ENCODE results near the gene GRIK5. TPM values are rescaled to one million over a fixed set of nuclear protein-coding genes. Genes with fewer than 3 reads are reported as not detected.

Gene GRIK5
- total RNA-seq, 1 experiment from 2014 or later, result 0.61 TPM

- intact Hi-C loops (cut with micrococcal nuclease; ENCODE audit: unreplicated experiment), result no loop called here
- no TSS peak for BruUV-seq (replicated peaks)
- Mint-ChIP-seq H3K27me3 (ENCODE audit: unreplicated experiment) (peaks cover 32% of the 10 kb centered on the region), H3K27ac (ENCODE audit: unreplicated experiment) (no peak overlapping the region), H3K4me1 (ENCODE audit: low read depth, unreplicated experiment) (peaks cover 19% of the 10 kb centered on the region), H3K36me3 (ENCODE audit: insufficient read depth, unreplicated experiment) (no peaks in the 10 kb centered on the region), H3K4me3 (ENCODE audit: low read depth, unreplicated experiment) (no peak overlapping the region), H3K9me3 (ENCODE audit: low read depth, unreplicated experiment) (no peaks in the 10 kb centered on the region)
- no peak for TF ChIP-seq CTCF (IDR thresholded peaks at IDR 0.05; ENCODE audit: unreplicated experiment)
- no peak for DNase-seq
- CTCF ChIA-PET, result no interaction called here
These were observed 15.8 kb downstream of the GRIK5 start for GRCh38 chr19:42054205-42054604.

DNA sequence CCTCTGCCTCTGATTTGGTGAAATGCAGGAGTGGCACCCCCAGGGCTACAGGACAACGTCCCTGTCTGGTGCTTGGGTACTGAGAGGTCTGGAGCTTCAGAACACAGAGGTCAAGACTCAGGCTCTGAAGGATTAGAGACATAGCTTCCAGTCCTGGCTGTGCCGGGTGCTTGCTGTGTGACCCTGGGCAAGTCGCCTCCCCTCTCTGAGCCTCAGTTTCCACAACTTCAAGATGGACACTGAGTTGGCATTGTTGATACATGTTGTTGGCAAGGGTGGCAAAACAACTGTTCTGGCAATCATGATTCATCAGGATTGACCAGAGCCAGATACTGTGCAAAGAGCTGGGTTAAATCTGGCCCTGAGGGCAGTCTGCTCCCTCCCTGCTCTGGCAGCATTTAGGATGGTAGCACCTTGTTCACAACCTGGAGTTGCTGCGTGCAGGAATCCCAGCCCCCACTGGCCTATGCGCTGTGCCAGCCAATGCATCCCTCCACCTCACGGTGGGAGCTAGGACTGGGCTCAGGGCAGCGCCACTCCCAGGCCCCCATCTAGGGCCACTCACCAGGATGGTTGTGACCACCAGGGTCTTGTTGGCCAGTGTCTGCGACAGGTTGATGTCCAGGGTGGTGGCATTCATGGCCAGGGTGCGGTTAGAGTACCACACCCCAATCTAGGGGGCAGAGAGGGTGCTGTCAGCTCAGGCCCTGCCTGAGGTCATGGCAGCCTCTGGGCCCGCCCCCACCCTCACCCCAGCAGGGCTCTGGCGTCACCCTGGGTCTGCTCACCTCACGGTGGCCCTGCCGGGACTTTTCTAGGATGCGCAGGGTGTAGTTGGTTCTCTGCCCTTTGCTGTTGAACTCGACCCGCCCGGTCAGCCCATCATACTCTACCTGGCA, 16.7 kb downstream of the GRIK5 start:
- H3K4me3 Mint-ChIP-seq (ENCODE audit: low read depth, unreplicated experiment), result no peak overlapping the region
- BruUV-seq (replicated peaks), result no TSS peak

DNA sequence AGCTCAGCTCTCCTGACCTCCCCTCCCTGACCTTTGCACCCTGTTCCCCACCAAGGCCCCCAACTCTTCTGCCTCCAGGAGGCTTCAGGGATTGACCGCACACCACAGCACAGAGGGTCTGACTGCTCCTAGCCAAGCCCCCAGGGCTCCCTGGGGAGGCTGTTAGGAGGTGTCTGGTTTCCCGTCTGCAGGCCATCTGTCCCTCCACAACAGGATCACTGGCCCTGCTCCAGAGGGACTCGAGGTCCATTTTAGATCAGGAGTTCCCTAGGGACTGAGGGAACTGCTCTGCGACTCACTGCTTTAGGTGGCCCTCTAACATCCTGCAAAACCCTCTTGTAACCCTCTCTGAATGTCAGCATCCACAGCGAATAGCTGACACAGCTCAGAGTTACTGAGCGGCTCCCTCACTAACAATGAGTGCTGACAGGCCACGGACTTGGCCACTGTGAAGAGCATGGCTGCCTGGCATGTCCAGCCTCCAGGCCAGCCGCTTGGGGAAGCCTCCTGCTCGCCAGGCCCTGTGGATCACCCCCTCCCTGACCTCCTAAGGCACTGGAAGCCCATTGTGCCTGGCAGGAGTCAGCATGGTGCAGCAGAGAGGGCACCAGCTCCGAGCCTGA, 17.7 kb downstream of the GRIK5 start:
- Mint-ChIP-seq H3K4me3 (ENCODE audit: low read depth, unreplicated experiment) (no peak overlapping the region), H3K27ac (ENCODE audit: unreplicated experiment) (no peak overlapping the region), H3K36me3 (ENCODE audit: insufficient read depth, unreplicated experiment) (no peaks in the 10 kb centered on the region), H3K27me3 (ENCODE audit: unreplicated experiment) (peaks cover 31% of the 10 kb centered on the region), H3K9me3 (ENCODE audit: low read depth, unreplicated experiment) (no peaks in the 10 kb centered on the region), H3K4me1 (ENCODE audit: low read depth, unreplicated experiment) (peaks cover 24% of the 10 kb centered on the region)
- CTCF ChIA-PET, result interaction anchor here (1.1 to 2.1 kb wide), 3 partner anchors 10 to 29 kb away, joined by 3 to 10 read pairs (median 4); no protein-coding TSS in a partner anchor
- DNase-seq, result no peak
- no peak for TF ChIP-seq CTCF (IDR thresholded peaks at IDR 0.05; ENCODE audit: unreplicated experiment)
- no TSS peak for BruUV-seq (replicated peaks)
- intact Hi-C loops (cut with micrococcal nuclease; ENCODE audit: unreplicated experiment), result no loop called here

More for the DNA sequence above, 16.7 kb downstream of the GRIK5 start:
- TF ChIP-seq CTCF (IDR thresholded peaks at IDR 0.05; ENCODE audit: unreplicated experiment), result no peak
- Mint-ChIP-seq H3K9me3 (ENCODE audit: low read depth, unreplicated experiment) (no peaks in the 10 kb centered on the region), H3K27ac (ENCODE audit: unreplicated experiment) (no peak overlapping the region), H3K4me1 (ENCODE audit: low read depth, unreplicated experiment) (peaks cover 24% of the 10 kb centered on the region), H3K36me3 (ENCODE audit: insufficient read depth, unreplicated experiment) (no peaks in the 10 kb centered on the region), H3K27me3 (ENCODE audit: unreplicated experiment) (peaks cover 31% of the 10 kb centered on the region)
- CTCF ChIA-PET, result interaction anchor here (2.1 kb wide), 1 partner anchor 18 kb away, joined by 10 read pairs; no protein-coding TSS in a partner anchor
- no peak for DNase-seq
- intact Hi-C loops (cut with micrococcal nuclease; ENCODE audit: unreplicated experiment), result no loop called here

DNA sequence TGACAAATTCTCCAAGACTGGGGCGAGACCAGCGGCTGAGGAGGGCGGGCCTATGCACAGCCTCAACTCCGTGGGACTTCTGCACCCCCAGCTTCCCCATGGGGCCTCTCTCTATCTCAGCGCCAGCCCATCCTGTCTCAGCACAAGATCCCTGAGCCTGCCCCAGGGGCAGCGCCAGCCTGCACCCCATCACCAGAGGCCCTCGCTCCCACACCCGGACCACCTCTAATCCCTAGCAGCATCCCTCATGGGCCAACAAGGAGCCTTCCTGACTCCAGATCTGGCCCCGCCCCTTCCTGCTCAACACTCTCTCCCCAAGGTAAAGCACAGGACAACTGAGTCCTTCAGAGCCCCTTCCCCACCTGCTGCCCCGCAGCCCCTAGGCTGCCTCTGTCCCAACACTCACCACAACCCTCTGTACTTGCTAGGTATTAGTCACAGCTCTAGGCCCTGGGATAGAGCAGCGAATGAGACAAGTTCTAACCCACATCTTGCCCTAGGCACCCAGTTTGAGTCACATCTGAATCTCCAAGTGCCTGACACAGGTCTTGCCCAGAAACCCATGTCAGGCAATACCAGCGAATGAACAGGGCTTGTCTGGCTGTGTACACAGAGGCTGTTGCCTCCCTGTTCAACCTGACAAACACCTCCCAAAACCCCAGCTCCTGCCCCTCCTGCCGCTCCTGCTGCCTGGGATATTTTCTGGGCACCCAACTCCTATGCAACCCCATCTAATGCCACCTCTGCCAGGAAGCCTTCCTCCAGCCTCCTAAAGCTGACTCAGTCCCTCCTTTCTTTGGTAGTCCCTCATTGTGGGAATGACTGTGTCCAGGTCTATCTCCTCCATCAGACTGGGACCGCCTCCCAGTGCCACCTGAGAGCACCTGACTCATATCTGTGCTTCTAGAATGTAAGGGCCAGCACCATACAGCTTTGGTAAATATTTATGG, 18.6 kb downstream of the GRIK5 start:
- no peak for TF ChIP-seq CTCF (IDR thresholded peaks at IDR 0.05; ENCODE audit: unreplicated experiment)
- Mint-ChIP-seq H3K27me3 (ENCODE audit: unreplicated experiment) (peaks cover 27% of the 10 kb centered on the region), H3K36me3 (ENCODE audit: insufficient read depth, unreplicated experiment) (no peaks in the 10 kb centered on the region), H3K4me1 (ENCODE audit: low read depth, unreplicated experiment) (peaks cover 24% of the 10 kb centered on the region), H3K27ac (ENCODE audit: unreplicated experiment) (peak overlapping the region; percentile 43), H3K9me3 (ENCODE audit: low read depth, unreplicated experiment) (no peaks in the 10 kb centered on the region), H3K4me3 (ENCODE audit: low read depth, unreplicated experiment) (no peak overlapping the region)
- BruUV-seq (replicated peaks), result no TSS peak
- CTCF ChIA-PET, result interaction anchor here (1.1 to 2.1 kb wide), 3 partner anchors 9 to 30 kb away, joined by 3 to 10 read pairs (median 4); no protein-coding TSS in a partner anchor
- intact Hi-C loops (cut with micrococcal nuclease; ENCODE audit: unreplicated experiment), result no loop called here
- peak; percentile 56 for DNase-seq
